SKM-1 (cell line): ENCODE data around the gene IGLL5.
"Not testable (repeated sequence)": the region's sequence is repeated elsewhere in the genome, so short reads cannot be mapped to it uniquely, and the experiment has no call there.

ENCODE experiments used
- DNase-seq: peaks from one replicate; lab custom pipeline; 2025; ENCODE audit not compliant: unreplicated experiment; lab: John Stamatoyannopoulos, UW

Gene IGLL5

DNA sequence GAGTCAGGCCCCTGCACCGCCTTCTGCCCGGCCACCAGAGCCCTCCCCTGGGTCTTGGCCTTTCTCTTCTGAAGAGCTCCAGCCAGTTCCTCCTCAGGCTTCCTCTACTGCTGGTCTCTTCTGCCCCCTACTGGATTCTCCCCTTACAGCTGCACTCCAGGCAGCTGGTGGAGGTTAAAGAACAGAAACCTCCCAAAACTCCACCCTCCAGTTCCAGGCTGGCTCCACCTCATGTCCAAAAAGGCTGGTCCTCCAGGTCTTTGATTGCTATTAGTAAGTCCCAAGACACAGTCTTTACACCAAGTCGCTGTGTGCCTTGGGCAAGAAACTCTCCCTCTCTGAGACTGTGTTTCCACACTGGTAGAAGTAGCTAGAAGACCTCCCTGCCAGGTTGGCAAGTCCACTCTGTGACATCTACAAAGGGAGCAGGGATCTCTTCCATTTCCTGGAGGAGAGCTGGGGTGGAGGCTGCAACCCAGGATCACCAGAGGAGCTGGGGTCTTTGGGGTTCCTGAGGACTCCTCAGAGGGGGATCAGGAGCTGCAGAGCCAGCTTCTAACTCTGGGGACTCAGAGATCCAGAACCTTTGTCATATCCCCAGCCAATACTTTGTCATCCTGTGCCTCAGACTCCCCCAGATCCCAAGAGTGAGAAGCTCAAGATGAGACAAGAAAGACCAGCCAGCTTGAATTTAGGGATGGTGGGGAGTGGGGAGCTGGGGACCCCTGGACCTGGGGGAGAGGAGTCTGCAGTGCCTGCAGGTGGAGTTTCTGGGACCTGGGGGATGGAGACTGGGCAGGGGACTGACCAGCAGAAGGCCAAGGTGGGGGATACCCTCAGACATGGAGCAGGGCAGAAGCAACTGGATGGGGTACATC, 3.4 kb upstream of the IGLL5 start:
- DNase-seq = peak; percentile 84

- DNase-seq = no peak
These were observed 2.5 kb upstream of the IGLL5 start for GRCh38 chr22:22884888-22885840.

DNA sequence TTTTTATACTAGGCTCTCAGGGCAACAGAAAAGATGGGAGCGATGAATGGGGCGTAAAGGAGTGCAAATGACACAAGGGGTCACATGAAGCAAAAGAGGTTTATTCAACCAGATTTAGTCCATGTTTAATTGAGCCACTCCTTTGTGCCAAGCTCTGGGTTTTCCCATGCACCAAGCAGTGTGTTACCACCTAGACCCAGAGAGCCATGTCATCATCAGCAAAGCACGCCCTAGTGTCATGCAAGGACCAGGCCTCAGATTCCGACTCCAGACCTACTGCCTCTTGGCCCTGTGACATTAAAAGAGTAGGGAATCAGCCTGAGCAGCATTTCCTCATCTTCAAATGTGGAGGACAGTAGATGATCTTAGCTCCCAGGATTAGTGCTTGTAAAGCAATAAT, 1.1 kb upstream of the IGLL5 start:
- no peak for DNase-seq

GRCh38 chr22:22888571-22889353, 1.1 kb downstream of the IGLL5 start:
- no peak for DNase-seq

DNA sequence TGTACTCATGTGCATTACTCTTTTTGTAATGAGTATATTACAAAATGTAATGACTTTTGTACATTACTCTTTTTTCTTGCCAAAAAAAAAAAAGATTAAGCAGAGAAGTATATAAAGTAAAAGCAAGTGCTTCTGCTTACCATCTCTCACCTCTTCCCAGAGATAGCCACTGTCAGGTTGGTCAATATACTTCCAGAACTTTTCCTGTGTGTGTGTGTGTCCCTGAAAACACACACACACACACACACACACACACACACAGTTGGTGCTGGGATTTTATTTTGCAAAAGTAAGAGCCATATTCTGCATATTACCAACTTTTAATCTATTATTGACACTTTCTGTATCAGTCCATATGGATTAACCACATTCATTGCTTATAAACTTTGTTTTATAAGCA, 2.5 kb downstream of the IGLL5 start:
- no peak for DNase-seq

DNA sequence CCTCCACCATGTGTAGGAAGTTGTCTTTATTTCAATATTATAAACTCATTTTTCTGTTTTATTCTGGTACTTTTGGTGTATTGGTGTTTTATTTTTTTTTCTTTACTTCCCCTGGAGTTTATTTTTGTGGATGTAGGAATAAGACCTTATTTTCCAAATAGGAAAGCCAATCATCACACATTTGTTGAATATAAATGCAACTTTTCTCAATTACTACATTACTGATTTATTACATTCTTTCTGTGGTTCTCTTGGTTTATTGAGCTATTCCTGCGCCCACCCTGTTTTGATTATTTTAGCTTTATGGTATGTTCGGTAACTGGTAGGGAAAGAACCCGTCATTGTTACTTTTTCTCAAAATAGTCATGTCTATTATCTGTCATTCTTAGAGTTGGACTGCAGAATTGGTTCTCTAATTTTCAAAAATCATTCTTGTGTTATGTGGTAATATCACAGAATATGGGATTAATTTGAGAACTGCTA, 3.6 kb downstream of the IGLL5 start:
- no peak for DNase-seq

GRCh38 chr22:22892096-22893052, 4.8 kb downstream of the IGLL5 start:
- no peak for DNase-seq

DNA sequence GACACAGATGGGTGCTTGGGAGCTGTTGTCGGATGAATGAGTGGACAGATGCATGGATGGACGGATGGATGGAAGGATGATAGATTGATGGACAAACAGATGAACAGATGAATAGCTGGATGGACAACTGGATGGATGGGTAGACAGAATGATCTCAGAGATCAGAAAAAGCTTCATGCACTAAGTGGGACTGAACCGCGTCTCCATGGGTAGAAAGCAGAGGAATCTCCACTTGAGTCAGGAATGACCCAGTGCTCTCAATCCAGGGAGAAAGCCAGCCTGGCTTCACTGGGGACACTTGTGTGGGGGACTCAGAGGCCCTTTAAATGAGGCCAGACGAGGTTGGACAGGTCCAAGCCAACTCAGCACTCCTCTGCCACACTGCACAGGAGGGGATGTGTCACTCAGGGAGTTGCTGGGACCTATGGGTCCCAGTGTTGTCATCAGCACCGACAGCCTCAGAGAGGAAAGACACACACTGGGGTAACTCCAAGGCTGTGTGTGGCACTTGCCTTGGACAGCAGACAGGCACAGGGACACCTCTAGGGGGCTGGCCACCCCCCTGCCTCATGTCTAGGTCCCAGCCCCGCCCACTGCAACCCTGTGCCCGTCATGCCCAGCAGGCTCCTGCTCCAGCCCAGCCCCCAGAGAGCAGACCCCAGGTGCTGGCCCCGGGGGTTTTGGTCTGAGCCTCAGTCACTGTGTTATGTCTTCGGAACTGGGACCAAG, 5.6 kb downstream of the IGLL5 start:
- no peak for DNase-seq

- DNase-seq = no peak
These were observed 6.5 kb downstream of the IGLL5 start for GRCh38 chr22:22893891-22894739.

GRCh38 chr22:22894740-22895731, 7.4 kb downstream of the IGLL5 start:
- no peak for DNase-seq

- no peak for DNase-seq
These were observed 8.3 kb downstream of the IGLL5 start for GRCh38 chr22:22895776-22896445.

- DNase-seq = no peak
These were observed 9.0 kb downstream of the IGLL5 start for GRCh38 chr22:22896601-22897000.

DNA sequence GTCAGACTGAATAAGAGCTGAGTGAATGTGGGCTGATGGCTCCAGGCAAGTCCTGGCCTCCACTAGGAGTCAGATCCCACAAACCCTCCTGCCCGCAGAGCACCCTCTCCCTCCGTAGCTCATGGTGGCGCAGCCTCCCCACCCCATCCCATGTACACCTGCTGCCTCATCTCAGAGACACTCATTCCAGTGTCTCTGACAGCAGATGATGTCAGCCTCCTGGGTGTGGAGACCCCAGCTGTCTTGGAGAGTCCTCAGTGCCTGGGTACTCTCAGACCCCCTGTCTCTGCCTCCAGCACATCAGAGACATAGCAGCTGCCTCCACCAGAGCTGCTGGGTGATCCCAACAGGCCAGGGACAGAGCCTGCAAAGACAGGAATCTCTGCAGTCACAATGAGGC, 9.5 kb downstream of the IGLL5 start:
- DNase-seq = no peak

- no peak for DNase-seq
These were observed 10.3 kb downstream of the IGLL5 start for GRCh38 chr22:22897947-22898346.

DNA sequence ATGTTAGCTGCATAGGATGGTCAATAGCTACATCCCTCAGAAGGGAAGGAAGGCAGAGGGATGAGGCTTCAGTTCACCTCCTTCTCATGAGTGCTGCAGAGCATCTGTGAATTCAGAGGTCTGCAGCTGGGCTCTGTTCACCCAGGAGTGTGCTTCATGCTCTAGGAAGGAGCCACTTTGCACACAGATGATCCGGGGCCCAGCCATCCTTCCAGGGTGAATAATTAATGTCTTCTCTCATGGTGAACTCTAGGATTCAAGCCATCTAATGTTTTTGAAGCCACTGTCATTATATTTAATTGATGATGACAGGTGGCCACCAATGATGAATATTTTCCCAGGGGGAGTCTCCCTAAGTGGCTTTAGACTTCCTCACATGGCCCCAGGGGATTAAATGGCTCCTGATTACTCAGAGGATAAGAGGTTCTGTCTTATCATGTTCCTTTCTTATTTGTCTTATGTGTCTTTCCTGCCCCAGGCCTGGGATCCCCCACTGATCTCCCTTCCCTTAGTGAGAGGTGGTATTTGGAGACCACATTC, 10.9 kb downstream of the IGLL5 start:
- not testable (repeated sequence) for DNase-seq
